GM13977 (cell line): ENCODE data around the gene SEC14L6.

Experiments used
- DNase-seq: peaks from one replicate; pipeline ENCODE4 v3.0.0; 2012; ENCODE audit warnings: low spot score
- in situ Hi-C: fragments of 300-500 bp; cut with MboI; formaldehyde crosslinking; loops from one replicate; pipeline ENCODE4 v1.12.0; 2022; ENCODE audit warnings: low sequenced_read_pairs, low pct_unique_long_range_greater_than_20kb, mixed read lengths, inconsistent platforms; ENCODE audit not compliant: unreplicated experiment
- TF ChIP-seq, protein P1 (sequence below): IDR thresholded peaks from 2 replicates; pipeline ENCODE4 v1.5.1; 2012; ENCODE audit warnings: mild to moderate bottlenecking, control low read depth; ENCODE audit not compliant: insufficient read depth; ENCODE audit errors: extremely low read depth, missing control alignments

SEC14L6 gene

GRCh38 chr22:30574997-30575671 lies 28.6 kb upstream of the SEC14L6 start:
- in situ Hi-C loops = no loop called here
- no peak for DNase-seq
- TF ChIP-seq, protein P1, sequence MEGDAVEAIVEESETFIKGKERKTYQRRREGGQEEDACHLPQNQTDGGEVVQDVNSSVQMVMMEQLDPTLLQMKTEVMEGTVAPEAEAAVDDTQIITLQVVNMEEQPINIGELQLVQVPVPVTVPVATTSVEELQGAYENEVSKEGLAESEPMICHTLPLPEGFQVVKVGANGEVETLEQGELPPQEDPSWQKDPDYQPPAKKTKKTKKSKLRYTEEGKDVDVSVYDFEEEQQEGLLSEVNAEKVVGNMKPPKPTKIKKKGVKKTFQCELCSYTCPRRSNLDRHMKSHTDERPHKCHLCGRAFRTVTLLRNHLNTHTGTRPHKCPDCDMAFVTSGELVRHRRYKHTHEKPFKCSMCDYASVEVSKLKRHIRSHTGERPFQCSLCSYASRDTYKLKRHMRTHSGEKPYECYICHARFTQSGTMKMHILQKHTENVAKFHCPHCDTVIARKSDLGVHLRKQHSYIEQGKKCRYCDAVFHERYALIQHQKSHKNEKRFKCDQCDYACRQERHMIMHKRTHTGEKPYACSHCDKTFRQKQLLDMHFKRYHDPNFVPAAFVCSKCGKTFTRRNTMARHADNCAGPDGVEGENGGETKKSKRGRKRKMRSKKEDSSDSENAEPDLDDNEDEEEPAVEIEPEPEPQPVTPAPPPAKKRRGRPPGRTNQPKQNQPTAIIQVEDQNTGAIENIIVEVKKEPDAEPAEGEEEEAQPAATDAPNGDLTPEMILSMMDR = no peak

- in situ Hi-C loops = no loop called here
- DNase-seq = no peak
- TF ChIP-seq, protein P1 = no peak
Measured at GRCh38 chr22:30574095-30574981, 27.8 kb upstream of the SEC14L6 start, which contains the start of gene GAL3ST1. TSS of gene GAL3ST1 (minus strand) at chr22:30574665. CDS start at chr22:30557392, 17,273 bp downstream.

DNA sequence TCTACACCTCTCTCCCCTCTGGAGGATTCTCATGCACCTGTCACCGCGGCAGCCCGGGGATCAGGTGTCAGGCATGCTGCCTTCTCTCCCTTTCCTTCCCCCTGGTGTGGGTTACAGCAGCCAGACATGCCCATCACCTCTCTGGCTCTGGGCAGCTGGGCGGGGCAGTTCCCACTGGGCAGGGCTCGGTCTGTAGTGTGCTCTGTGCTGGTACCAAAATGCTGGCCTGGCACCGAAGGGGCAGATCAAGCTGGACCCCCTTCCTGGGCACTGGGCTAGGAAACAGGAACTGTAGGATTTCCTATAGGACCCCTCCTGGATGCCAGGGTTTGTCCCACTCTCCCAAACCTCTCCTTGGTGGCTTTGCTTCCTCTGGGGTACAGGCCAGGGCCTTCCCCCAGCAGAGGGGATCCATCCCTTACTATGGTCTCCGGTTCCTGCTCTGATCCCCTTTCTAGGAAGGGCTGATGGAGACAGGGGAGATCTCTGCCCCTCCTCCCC lies 27.1 kb upstream of the SEC14L6 start:
- in situ Hi-C loops = no loop called here
- TF ChIP-seq, protein P1 = no peak
- no peak for DNase-seq

GRCh38 chr22:30572840-30573593 lies 26.5 kb upstream of the SEC14L6 start:
- in situ Hi-C loops = no loop called here
- no peak for DNase-seq
- TF ChIP-seq, protein P1 = no peak

GRCh38 chr22:30572210-30572609 lies 25.7 kb upstream of the SEC14L6 start:
- TF ChIP-seq, protein P1 = no peak
- no peak for DNase-seq
- in situ Hi-C loops = no loop called here

DNA sequence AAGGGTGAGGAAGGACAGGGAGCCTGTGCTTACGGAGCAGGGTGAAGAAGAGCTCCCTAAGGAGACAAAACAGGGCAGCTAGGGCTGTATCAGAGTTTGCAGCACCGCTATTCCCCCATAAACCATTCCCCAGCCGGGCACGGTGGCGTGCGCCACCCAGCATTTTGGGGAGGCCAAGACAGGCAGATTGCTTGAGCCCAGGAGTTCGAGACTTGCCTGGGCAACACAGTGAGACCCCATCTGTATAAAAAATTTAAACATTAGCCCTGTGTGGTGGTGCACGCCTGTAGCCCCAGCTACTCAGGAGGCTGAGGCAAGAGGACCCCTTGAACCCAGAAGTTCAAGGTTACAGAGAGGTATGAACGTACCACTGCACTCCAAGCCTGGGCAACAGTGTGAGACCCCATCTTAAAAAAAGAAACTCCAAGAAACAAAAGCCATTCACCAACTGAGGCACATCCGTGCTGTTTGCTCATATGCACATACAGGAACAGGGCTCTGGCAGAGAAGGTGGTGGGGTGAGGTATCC lies 23.2 kb upstream of the SEC14L6 start:
- DNase-seq = no peak
- in situ Hi-C loops = no loop called here
- TF ChIP-seq, protein P1 = no peak
